Measurements from ENCODE around the gene CDH4.

- no peak for TF ChIP-seq CTCF (IDR thresholded peaks at IDR 0.05)
- TF ChIP-seq EZH2 (IDR thresholded peaks at IDR 0.05; ENCODE audit: borderline replicate concordance, insufficient read depth, low read depth, low read length, poor library complexity, severe bottlenecking), result no peak
Observed at GRCh38 chr20:61871160-61871559, 619.1 kb downstream of the CDH4 start.

Data from B cell (primary cell).